ENCODE results near the gene SUMF1.

SUMF1 gene

DNA sequence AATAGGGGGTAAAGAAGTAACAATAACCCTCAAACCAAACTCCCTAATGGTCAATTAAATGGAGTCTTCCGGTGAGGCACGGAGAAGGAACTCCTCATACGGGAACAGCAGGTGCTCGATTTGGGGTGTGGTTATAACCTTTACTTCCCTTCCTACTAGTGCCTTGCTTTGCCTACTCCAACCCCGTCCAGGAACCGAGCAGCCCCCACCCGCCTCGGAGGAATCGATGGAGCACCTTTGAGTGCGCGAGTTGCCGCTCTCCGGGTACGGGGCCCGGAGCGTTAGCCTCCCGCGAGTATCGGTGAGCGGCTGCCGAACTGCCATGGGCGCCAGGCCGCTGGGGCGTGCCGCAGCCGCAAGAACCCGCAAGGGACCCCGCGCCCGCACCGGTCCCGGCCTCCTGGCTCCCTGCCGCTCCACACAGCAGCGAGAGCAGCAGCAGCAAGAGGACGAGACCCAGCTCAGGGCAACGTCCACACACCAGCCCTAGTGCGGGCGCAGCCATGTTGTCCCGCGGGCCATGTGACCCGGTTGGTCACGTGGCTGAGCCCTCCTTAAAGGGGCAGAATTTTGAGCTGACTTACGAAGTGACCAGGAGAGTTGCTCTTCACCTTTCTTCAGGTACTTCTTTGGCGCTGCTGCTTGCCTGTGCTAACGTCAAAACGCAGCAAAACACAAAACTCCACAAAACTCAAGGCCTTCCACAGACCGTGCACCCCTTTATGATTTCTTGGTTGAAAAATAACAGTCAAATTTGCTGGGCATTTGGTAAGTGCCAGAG lies at the start of gene SUMF1:
SUMF1 (minus strand) TSS at position 529 of the 781 bp plus-strand sequence; CDS start at position 505, 24 bp downstream.
- DNase-seq (ENCODE audit: low spot score), result peak; percentile 65

DNA sequence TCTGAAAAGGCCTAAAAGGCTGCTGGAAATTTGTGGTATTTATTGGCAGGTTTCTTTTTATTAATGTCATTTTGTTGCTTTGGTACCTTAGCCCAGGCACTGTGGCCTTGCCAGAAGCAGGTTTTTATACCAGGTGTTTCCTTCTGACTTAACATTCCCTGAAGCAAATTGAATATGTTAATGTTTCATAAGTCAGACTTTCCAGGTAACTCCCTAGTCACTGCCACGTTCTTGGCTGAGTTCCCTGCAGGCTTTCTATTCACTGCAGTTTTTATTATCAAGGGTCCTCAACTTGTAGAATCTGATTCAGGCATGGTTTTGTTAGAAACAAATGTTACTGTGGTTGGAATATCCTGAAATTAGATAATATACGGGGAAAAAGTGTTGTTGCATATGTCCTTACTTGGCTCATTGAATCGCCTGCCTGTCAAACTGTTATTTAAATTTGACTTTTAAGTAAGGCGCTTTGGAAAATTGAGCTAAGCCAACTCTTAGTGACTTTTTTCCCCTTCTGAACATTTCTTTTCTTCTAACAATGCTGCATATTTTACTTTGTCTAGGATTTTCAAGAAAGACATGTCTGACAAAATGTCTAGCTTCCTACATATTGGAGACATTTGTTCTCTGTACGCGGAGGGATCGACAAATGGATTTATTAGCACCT lies 49.0 kb upstream of the SUMF1 start:
- DNase-seq (ENCODE audit: low spot score), result no peak

DNA sequence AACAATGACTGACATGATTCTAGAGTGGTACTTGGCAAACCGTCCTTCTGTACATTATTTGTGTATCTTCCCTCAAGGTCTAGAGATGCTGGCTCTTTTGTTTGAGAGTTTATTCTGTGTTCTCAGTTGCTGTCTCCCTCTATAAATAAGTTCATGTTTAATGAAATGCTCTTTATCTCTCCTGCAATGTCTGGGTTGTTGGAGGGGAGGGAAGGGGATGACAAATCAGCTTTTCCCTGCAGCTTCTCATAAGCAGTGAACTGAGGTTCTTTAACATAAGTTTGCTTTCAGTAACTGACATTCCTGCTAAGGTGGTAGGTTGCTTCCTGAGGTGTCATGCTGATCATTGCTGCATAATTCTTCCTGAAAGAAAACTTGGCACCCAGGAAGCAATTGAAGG lies 47.8 kb upstream of the SUMF1 start:
- no peak for DNase-seq (ENCODE audit: low spot score)

DNA sequence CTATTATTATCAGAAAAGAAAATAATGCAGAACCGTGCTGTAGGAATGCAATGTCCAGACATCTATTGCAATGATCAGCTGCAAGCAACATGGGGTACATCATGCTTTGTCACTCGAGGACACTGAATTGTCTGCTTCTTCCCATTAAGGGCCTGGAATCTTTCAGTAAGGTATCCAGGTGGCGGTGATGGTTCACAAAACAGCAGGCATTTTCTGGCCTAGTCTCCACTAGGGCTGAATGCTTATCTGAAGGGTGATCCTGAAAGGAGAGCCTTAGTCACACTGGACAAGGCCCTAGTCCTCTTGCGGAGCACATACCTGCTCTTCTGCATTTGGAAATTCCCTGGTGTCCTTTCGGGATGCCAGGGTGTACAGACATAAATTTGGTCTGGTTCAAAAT lies 47.3 kb upstream of the SUMF1 start:
- no peak for DNase-seq (ENCODE audit: low spot score)

DNA sequence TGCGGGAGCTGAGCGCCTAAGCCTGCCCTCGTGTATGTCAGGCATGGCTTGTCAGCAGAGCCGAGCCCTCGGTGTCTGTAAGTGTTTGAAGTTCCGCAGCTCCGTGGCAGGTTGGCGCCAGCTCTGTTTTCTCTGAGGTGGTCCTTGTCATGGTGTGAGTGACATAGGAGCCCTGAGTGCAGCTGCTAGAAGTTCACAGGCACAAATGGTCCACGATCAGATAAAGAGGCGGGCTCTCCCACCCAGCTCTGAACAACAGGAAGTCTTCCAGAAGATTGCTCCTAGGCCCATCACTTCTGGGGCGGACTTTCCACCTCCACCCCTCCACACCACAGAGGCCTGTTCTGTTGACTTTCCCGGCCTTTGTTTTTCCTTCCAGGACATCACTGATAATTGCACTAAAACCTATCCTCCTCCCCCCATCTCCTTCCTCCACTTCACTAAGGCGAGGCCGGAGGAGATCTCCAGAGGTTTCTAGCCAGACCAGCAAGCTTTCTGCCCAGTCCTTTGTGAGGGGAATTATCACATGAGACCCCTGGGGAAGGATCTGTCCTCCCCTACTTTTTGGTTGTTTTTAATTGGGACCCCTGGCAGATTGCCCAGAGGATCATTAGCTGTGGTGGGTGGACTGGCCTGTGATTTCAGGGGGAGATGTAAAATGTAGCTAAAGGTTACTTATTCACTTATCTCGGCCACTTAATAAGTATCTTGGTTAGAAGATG lies 46.0 kb upstream of the SUMF1 start:
- DNase-seq (ENCODE audit: low spot score), result no peak

DNA sequence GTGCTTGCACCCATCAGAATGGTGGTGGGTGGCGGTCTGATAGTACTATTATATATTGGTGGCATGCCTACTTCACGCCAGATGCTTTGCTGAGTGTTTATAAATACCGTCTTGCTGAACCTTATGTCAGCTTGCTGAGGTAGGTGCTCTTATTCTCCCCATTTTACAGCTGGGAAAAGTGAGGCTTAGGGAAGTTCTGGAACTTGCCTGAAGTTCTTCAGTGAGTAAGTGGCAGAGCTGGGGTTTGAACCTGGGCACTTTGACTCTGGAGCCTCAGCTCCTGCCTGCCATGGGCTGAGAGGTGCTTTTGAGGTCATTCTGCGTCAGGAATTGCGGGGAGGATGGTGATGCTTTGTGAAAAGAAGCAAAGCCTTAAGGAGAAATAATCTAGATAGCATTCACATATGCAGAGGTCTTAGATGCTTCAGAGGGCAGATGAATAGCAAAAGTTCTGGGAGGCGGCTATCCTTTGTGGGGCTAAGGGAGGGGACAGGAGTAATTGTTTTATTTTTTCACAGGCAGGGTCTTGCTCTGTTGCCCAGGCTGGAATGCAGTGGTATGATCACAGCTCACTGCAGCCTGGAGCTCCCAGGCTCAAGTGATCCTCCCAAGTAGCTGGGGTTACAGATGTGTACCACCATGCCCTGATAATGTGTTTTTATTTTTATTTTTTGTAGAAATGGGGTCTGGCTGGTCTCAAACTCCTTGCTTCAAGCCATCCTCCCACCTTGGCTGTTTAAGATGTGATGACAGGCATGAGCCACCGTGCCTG lies 44.6 kb upstream of the SUMF1 start:
- DNase-seq (ENCODE audit: low spot score), result no peak

DNA sequence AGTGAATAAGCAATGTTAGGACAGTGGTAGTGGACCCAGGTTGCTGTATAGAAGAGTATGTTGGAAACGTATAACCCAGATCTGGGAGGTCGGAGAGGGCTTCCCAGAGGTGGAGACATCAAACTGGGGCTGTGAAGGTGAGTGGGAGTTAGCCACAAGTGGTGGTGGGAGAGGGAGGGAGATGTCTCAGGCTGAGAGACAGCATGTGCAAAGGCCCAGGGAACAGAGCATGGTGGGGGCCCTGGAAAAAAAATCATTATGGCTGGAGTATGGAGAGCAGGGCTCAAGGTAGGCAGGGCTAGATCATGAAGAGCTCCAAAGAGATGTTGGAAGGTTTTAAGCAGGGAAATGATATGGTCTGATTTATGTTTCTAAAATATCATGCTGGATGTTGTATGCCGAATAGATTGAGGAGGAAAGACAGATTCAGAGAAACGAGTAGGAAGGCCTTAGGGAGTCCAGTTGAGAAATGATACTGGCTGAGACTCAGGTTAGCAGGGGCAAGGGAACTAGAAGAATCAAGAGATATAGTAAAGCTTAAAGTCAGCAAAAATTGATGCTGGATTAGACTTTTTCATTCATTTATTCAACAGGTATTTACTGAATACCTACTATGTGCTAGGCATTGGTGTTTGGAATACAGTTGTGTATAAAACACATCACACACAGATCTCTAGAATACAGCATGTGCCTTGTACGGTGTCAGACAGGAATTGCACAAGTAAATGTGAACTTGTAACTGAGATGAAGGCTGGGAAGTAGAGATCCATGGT lies 43.1 kb upstream of the SUMF1 start:
- DNase-seq (ENCODE audit: low spot score), result no peak

DNA sequence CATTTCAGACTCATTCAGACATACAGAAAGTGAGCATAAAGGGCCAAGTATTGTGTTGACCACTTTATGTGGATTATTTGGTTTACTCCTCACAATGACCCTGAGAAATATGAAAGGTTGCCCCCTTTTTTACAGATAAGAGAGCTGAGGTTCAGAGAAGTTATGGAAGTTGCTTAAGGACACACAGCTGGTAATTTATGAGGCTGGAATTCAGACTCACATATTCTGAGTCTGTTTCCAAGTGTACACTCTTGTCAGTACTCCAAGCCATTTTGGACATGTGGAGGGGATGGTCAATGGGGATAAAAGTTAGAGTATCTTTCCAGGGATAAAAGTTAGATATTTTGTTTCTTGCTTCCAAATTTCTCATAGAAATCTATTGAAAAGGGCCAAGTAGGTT lies 42.0 kb upstream of the SUMF1 start:
- DNase-seq (ENCODE audit: low spot score), result no peak

DNA sequence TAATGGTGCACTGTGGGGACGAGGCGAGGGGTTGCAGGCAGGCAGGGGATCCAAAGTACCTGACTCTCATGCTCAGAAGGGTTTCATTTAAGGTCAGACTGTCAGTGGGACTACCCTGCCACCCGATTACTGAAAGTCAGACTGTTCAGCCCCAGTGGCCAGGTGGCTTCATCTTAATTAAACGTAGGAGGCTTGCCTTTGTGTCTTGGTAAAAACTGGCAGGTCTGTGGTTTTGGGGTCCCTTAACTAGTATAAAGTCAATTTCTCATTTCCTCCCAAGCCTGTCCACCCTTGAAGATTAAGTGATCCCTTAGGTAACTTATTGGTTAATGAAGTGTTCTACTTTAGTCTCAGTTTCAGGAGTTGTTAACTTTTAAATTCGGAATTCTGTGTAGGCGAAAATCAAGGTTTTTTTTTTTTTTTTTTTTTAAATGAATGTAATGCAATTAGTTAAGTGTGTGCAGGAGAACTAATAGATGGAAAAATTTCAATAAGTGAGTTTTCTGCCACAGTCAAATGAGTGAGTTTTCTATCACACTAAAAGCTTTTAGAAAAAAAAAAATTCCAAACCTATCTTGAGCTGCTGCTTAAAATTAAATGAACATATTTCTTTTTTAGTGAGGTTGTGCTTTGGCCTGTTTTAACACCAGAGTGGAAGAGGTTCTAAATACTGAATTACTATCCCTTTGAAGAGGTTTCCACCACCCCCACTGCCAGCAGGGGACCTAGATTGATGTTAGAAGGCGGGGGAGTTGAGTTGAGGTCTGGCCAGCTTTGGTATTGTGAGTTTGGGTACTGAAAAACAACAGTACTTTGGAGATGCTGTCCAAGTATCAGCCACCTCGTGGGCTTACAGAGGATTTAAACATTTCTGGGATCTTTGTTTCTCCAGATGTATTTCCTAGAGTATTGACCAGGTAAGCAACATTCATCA lies 41.2 kb upstream of the SUMF1 start:
- DNase-seq (ENCODE audit: low spot score), result no peak

DNA sequence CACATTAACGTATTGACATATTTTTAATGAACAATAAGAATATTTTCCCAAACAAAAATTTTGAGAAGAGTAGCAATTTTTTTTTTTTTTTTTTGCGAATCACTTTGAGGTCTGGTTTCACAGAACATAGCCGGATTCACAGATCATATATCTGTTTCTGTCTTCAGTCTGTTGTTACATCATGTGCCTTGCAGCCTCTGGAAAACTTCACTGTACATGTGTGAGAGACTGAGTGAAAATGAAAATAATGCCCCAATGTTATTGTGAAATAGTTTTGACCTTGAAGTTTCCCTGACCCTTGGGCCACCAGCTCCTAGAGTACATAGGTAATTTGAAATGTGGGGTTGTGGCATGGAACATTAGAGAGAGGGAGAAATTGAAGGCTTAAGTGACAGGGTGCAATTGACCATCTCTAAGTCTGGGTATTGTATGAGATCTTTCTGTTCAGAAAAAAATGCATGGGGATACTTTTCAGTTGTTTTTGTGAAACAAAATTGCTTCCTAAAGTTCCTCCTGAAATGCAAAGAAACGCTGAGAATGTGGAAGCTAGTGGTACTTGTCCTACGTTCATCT lies 40.0 kb upstream of the SUMF1 start:
- no peak for DNase-seq (ENCODE audit: low spot score)

DNA sequence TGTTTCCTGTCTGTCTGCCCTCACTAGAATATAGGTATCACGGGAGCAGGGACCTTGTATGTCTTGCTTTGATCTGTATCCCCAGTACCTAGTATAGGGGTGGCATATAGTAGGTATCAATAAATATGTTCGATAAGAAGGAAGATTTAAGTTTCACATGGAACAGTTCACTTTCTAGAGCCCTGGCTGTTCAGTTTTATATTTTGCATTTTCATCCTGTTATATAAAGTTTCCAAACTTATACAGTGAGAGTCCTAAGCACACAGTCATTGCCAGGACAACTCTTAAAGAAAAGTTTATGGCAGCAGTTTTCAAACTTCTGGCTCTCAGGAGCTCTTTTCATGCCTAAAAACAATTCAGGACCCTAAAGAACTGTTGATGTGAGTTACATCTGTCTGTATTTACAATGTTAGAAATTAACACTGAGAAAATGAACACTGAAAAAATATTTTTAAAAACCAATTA lies 39.5 kb upstream of the SUMF1 start:
- no peak for DNase-seq (ENCODE audit: low spot score)

DNA sequence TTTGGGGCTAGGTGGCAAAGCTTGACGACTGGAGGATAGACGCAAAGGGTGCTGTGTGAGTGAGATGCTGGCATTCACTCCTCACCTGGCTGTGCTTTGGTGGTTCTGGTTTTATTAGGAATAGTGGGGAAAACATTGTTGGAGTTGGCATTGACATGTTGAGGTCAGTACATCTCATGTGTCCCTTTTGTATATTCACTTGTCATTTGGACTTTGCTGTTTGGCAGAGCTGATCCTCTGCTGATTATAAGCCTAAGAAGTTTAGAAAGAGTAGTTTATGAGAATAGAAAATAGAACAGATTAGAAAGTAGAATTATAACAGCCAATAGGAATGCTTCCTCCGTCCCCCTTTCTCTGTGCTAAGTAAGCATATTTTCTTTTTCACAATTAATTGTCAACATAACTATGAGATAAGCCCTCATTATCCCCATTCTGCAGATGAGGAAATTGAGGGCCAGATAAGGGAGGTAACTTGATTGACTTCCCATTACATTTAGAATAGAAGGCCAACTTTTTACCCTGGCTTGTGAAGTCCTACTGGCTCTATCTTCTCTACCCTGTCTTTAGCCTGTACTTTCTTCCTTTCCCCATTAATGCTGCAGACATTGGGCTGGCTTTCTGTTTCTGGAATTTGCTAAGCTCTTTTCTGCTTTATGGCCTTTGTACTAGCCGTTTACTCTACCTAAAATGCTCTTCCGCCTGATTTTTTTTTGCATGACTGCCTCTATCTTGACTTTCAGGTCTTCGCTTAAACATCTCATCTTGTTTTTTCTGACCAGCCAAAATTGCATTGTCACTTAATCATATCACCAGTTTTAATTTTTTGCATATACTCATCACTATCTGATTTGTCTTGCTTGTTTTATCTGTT lies 38.9 kb upstream of the SUMF1 start:
- no peak for DNase-seq (ENCODE audit: low spot score)

DNA sequence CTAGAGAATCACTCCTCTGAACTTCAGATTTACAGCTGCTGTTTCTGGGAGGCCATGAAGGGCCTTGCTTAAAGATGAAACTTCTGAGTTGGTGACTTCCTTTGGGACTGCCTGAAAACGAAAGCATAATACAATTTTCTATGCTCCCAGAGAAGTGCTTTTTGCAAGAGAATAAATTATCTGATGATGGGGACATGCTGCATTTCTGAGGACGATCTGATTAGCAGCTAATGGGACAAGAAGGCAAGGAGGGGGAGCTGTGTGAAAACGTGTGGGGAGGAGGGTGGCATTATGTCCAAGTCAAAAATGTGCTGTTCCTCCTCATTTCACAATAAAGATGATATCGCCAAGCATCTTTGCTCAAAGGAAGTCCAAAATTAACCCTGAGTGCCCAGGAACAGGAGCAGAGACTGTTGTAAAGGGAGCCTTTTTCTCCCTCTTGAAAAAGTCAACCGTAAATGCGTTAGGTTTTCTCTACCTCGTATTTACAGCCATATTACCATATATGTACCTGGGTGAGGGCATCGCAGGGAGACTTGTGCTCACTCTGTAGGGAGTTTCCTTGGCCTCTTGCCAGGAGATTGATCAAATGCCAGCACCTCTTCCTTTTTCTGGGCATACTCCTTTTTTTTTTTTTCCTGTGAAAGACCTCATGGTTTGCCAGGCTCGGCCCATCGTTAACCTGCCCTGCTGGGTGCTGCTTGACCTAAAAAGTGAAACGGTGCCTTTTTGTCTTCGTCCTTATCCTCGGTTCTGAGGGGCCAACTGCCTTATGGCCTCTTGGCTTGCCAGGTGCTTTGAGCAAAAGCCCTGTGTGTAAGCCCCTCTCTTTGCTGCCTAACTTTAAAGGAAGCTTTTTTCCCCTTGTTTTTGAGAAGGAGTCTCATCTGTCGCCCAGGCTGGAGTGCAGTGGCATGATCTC lies 37.5 kb upstream of the SUMF1 start:
- no peak for DNase-seq (ENCODE audit: low spot score)

DNA sequence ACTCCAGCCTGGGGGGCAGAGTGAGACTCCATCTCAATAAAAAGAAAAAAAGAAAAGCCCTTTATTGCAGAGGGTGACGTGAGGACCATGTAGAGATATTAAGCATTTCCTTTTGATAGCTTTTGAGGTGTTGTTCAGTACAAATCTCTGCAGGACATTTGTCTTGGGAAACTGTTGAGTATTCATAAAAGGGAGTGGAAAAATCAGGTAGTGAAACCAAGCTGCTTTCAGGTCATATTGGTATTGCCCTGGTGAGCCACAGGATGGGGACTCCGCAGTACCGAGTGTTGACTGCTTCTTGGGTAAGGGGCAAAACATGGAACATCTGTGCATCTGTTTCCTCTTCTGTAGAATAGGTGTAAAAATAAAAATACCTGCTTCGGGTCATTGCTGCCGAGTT lies 36.0 kb upstream of the SUMF1 start:
- no peak for DNase-seq (ENCODE audit: low spot score)

DNA sequence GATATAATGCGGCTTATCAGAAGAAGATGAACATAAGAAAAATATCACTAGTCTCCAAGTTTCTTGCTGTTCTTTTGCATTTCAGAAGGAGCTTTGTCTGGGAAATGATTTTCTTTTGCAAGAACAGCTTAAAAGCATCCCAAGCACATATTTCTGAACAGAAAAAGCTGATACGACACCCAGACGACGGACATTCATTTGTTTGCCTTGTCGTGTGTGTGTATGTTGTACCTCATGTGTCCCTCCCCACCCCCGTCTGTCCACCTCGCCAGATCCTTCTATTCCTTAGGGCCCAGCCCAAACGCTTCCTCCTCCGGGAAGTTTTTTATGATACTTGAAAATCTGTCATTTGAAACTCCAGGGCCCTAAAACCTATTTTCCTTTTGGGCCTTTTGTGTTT lies 34.9 kb upstream of the SUMF1 start:
- DNase-seq (ENCODE audit: low spot score), result no peak

DNA sequence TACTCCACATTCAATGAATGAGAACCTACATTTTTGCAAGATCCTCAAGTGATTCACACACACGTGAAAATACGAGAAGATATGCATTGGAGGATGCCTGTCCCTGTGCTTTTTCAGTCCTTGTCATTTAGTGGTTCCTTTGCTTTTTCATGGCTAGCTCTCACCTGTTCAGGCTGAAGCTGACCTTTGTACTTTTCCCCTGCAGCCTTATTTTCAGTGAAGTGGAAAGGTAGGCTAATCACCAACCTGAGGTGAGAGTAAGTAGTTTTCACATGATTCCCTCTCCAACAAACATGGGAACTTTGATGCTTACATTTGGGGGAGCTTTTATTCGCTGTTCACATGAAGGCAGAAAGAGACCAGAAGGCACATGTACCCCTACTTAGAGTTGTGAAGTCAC lies 34.4 kb upstream of the SUMF1 start:
- DNase-seq (ENCODE audit: low spot score), result no peak

DNA sequence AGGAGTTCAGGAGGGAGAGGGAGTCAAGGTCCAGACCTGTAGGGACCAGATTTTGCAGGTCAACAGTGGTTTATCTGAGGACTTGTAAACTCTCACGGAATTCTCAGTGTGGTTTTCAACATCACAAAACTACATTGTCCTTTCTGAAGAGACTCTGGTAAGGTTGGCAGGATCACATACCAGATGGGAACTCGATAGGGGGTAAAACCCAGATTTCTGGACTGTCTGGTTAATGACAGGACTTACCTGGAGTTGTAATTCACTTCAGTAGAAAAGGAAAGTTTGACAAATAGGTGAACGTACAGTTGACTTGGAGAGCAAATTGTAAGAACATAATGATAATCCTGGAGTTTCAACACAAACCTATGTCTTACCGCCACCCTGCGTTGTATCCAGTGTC lies 31.4 kb upstream of the SUMF1 start:
- DNase-seq (ENCODE audit: low spot score), result no peak

DNA sequence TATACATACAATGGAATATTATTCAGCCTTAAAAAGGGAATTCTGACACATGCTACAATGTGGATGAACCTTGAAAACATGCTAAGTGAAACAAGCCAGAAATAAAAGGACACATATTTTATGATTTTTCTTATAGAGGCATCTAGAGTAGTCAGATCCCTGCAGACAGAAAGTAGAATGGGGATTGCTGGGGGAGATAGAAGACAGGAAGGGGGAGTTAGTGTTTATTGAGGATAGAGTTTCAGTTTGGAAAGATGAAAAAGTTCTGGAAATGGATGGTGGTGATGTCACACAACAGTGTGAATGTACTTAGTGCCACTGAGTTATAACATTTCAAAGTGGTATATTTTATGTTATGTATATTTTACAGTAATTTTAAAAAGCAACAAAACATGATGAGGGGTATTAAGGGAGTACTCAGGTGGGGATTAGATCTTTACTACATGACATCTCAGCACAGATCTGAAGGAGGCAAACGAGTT lies 30.8 kb upstream of the SUMF1 start:
- no peak for DNase-seq (ENCODE audit: low spot score)
